GM12865 (cell line): ENCODE data around the gene TOMM34.

Source experiments
- DNase-seq: peaks from one replicate; pipeline ENCODE4 v3.0.0; 2010; ENCODE audit warnings: low read depth
- H3K4me3 ChIP-seq: 2 replicates; pipeline ENCODE4 v1.5.1; 2011; ENCODE audit warnings: mild to moderate bottlenecking, low read depth, low read length, control low read depth
- CTCF ChIP-seq: IDR thresholded peaks from 2 replicates; pipeline ENCODE4 v1.5.1; 2011; ENCODE audit warnings: low read length, control low read depth, low read depth, inconsistent platforms; ENCODE audit not compliant: insufficient read depth; ENCODE audit errors: missing control alignments

Gene TOMM34

GRCh38 chr20:44897133-44897532 lies 63.1 kb downstream of the TOMM34 start:
- no peak for DNase-seq
- no peak for TF ChIP-seq CTCF
- no peak overlapping the region for H3K4me3 ChIP-seq

GRCh38 chr20:44896583-44896982 lies 63.6 kb downstream of the TOMM34 start:
- no peak for DNase-seq
- no peak overlapping the region for H3K4me3 ChIP-seq
- TF ChIP-seq CTCF = no peak

GRCh38 chr20:44894959-44895358 lies 65.2 kb downstream of the TOMM34 start:
- no peak for TF ChIP-seq CTCF
- DNase-seq = no peak
- H3K4me3 ChIP-seq = no peak overlapping the region
